ENCODE measurements around the gene EGFLAM. TPM values are rescaled to one million over a fixed set of nuclear protein-coding genes. Genes with fewer than 3 reads are reported as not detected.

EGFLAM gene
- total RNA-seq, 2 donors from 2014 or later, result not detected

DNA sequence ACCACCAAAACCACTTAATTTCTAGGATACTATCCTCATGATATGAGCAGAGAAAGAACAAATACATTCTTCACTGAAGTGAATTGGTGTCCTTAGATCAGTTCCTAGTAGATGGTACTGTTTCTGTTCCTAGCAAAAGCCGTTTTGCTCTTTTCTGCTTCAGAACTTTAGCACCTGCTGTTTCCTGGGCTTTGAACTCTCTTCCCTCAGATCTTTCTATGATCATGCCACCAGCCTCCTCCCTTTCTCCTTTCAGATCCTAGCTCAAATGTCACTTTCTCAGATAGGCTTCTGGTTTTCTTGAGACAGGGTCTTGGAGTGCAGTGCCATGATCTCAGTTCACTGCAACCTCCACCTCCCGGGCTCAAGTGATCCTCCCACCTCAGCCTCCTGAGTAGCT lies 118.0 kb downstream of the EGFLAM start:
- Mint-ChIP-seq H3K4me1 (ENCODE audit: low read depth) (peaks cover 32% of the 10 kb centered on the region), H3K9me3 (no peaks in the 10 kb centered on the region), H3K4me3 (no peak overlapping the region), H3K36me3 (ENCODE audit: insufficient read depth in 2 of 2) (no peaks in the 10 kb centered on the region), H3K27me3 (ENCODE audit: low read depth) (peaks cover 24% of the 10 kb centered on the region), H3K27ac (no peak overlapping the region)
- ATAC-seq (replicated peaks in 1 of 2) (no peak), DNase-seq (no peak)

DNA sequence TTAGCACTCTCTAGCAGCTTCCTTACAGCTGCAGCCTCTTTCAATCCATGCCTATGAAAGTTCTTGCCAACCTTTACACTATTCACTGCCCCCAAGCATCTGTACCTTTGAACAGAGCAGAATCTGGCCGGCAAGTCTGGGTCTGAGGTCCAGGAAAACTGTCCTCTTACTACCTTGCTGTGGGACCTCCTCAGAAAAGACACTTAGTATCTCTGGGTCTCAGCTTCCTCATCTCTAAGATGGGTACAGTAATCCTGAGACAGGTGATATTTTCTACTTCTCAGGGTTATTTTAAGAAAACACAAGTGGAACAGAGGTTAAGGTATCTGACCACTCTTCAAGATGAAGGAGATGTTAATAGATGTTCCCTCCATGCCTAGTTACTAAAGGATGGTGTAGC lies 120.2 kb downstream of the EGFLAM start:
- H3K4me3 Mint-ChIP-seq, result no peak overlapping the region
- H3K9me3 Mint-ChIP-seq, result no peaks in the 10 kb centered on the region
- peaks cover 24% of the 10 kb centered on the region for H3K27me3 Mint-ChIP-seq (ENCODE audit: low read depth)
- H3K4me1 Mint-ChIP-seq (ENCODE audit: low read depth), result peaks cover 36% of the 10 kb centered on the region
- DNase-seq, result no peak
- no peak overlapping the region for H3K27ac Mint-ChIP-seq
- ATAC-seq (replicated peaks in 1 of 2), result no peak
- H3K36me3 Mint-ChIP-seq (ENCODE audit: insufficient read depth in 2 of 2), result no peaks in the 10 kb centered on the region

DNA sequence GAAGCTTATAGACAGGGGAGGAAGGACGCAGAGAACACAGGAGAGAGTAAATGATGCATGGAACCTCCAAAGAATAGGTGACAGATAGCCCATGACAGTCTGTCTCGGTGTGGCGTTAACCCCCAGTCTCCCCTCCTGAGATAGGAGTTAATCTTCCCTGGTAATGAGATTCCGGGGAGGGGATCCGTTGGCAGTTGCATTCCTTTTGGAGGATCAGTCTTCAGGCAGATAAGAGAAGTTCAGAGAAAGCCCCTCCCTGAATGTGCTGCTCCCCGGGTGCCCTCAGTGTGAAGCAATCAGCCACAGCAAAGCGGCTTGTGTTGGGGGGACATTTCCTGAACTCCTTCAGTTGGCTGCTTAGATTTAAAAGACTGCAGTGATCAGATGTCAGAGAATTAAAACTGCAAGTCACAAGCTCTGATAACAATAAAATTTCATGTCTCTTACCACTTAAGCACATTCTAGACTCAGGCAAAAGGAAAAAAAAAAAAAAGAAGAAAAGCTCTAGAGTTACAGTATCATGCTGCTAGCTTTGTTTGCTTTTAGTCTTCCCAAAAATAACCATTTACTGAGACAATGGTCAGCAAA lies 121.1 kb downstream of the EGFLAM start:
- H3K36me3 Mint-ChIP-seq (ENCODE audit: insufficient read depth in 2 of 2), result no peaks in the 10 kb centered on the region
- H3K9me3 Mint-ChIP-seq, result no peaks in the 10 kb centered on the region
- H3K27ac Mint-ChIP-seq, result no peak overlapping the region
- no peak overlapping the region for H3K4me3 Mint-ChIP-seq
- peaks cover 24% of the 10 kb centered on the region for H3K27me3 Mint-ChIP-seq (ENCODE audit: low read depth)
- no peak for ATAC-seq (replicated peaks in 1 of 2)
- no peak for DNase-seq
- peaks cover 36% of the 10 kb centered on the region for H3K4me1 Mint-ChIP-seq (ENCODE audit: low read depth)

DNA sequence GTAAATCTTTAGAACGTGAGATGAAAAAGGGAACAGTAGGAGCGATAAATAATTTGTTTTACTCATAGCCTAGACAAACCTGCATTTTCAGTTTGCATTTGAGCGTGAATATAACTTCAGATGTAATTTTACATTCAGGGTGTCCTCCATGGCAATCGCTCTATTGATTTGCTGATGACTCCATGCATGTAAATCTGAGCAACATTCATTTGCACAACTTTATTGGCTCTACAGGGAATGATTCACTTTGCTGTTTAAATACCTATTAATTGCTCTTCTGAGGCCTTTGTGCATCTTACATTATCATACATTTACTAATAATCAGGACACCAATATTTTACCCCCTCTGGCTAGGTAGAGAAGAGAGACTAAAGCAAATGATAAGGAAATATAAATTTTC lies 122.2 kb downstream of the EGFLAM start:
- ATAC-seq (replicated peaks in 1 of 2), result no peak
- no peak overlapping the region for H3K4me3 Mint-ChIP-seq
- H3K27me3 Mint-ChIP-seq (ENCODE audit: low read depth), result peaks cover 24% of the 10 kb centered on the region
- H3K27ac Mint-ChIP-seq, result no peak overlapping the region
- H3K4me1 Mint-ChIP-seq (ENCODE audit: low read depth), result peaks cover 36% of the 10 kb centered on the region
- H3K36me3 Mint-ChIP-seq (ENCODE audit: insufficient read depth in 2 of 2), result no peaks in the 10 kb centered on the region
- H3K9me3 Mint-ChIP-seq, result no peaks in the 10 kb centered on the region
- no peak for DNase-seq

DNA sequence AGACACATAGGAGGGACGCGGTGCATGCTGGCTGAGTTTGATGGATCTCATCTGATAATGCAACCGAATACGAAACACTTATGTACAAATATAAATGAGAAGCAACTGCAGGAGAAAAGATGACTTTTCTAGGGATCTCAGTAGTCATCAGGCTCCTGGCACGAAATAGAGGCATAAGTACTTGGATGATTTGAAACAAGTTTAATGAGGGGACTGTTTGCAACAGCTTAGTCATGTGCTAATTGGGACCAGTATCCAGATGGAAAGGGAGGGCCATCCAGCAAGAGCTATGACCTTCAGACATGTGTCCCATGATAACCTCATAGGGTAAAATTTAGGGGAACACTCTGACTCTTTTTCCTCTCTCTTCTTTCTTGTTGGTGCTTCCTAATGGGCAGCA lies 123.0 kb downstream of the EGFLAM start:
- no peak for DNase-seq
- Mint-ChIP-seq H3K9me3 (no peaks in the 10 kb centered on the region), H3K36me3 (ENCODE audit: insufficient read depth in 2 of 2) (no peaks in the 10 kb centered on the region)

DNA sequence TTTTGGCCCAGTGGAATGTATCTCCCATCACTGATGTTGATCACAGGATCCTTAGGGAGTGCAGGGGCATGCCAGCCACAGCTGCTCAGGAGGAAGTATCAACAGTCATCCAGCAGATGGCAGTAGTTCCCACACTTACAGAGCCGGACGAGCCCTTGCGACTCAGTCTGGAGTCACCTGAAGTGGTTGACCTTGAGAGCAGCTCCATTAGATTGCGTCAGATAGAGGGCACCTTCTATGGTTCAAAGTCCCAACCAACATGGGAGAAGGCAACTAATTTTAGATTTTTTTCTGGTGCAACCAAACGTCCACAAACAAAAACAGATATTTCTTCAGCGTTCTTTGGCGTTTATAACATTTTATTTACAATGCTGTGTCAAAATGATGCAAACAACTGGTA lies 124.5 kb downstream of the EGFLAM start:
- Mint-ChIP-seq H3K4me1 (ENCODE audit: low read depth) (peaks cover 22% of the 10 kb centered on the region), H3K36me3 (ENCODE audit: insufficient read depth in 2 of 2) (no peaks in the 10 kb centered on the region), H3K4me3 (no peak overlapping the region), H3K27ac (no peak overlapping the region), H3K27me3 (ENCODE audit: low read depth) (peaks cover 17% of the 10 kb centered on the region), H3K9me3 (no peaks in the 10 kb centered on the region)
- ATAC-seq (replicated peaks in 1 of 2) (peak; percentile 89 to 96), DNase-seq (peak; percentile 60 to 66)

More for the DNA sequence above, 123.0 kb downstream of the EGFLAM start:
- Mint-ChIP-seq H3K27me3 (ENCODE audit: low read depth) (peaks cover 24% of the 10 kb centered on the region), H3K4me3 (no peak overlapping the region), H3K27ac (no peak overlapping the region), H3K4me1 (ENCODE audit: low read depth) (peaks cover 34% of the 10 kb centered on the region)
- ATAC-seq (replicated peaks in 1 of 2), result no peak

DNA sequence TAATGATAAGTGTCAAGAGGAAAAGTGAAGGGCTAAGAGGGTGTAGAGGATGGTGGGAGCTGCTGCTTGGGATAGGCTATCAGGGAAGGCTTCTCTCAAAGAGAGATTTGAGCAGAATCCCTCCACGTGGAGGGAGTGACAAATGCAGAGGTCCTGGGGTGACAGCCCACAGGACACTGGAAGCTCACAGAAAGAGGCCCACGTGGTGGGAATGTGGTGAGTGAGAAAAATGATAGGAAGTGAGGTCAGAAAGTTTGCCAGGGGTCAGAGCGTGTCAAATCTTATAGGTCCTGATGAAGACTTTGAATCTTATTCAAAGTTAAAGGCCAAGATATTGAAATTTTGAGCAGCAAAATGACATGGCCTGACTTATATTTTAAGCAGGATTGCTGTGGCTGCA lies 125.3 kb downstream of the EGFLAM start:
- peaks cover 11% of the 10 kb centered on the region for H3K27me3 Mint-ChIP-seq (ENCODE audit: low read depth)
- no peak overlapping the region for H3K27ac Mint-ChIP-seq
- peaks cover 14% of the 10 kb centered on the region for H3K4me1 Mint-ChIP-seq (ENCODE audit: low read depth)
- ATAC-seq (replicated peaks in 1 of 2) (no peak), DNase-seq (no peak)
- no peaks in the 10 kb centered on the region for H3K36me3 Mint-ChIP-seq (ENCODE audit: insufficient read depth in 2 of 2)
- H3K4me3 Mint-ChIP-seq, result no peak overlapping the region
- no peaks in the 10 kb centered on the region for H3K9me3 Mint-ChIP-seq

DNA sequence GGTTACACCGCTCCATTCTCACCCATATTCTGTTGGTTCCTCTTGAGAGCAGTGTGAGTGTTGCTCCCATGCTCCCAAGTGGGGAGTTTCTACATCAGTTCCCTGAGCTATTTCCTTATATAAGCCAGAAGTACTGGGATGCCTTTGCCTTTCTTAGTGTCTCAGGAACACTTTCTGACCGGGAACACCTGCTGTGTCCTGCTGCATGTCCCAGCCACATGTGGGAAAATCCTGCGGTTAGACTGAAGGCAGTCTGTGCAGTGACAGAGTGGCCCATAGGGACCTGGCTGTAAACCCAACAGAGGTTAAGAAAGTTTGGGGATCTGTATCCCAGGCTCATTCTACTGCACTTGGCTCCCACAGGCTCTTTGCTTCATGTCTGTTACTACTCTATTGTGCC lies 126.0 kb downstream of the EGFLAM start:
- ATAC-seq (replicated peaks in 1 of 2) (no peak), DNase-seq (no peak)
- Mint-ChIP-seq H3K4me3 (no peak overlapping the region), H3K9me3 (no peaks in the 10 kb centered on the region), H3K27ac (no peak overlapping the region), H3K4me1 (ENCODE audit: low read depth) (peaks cover 8% of the 10 kb centered on the region), H3K27me3 (ENCODE audit: low read depth) (peaks cover 4% of the 10 kb centered on the region), H3K36me3 (ENCODE audit: insufficient read depth in 2 of 2) (no peaks in the 10 kb centered on the region)

DNA sequence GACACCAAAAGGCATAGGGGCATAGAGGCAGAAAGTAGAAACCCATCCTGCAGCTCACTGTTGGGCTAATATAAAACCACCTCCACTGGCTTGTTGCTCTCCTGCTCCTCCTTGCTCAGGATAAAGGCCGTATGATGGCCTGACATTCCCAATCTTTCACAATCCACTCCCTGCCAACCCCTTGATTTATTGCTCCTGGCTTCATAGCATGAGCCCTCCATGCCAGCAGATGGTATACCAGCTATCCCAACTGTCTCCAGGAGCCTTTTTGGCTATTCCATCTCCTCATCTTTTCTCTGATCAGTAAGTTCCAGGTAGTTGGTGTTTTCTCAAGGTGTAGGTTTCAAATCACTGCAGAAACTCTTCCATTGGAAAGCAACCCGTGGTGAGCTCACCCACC lies 128.8 kb downstream of the EGFLAM start:
- Mint-ChIP-seq H3K4me1 (ENCODE audit: low read depth) (peaks cover 5% of the 10 kb centered on the region), H3K4me3 (no peak overlapping the region), H3K9me3 (no peaks in the 10 kb centered on the region), H3K27me3 (ENCODE audit: low read depth) (no peaks in the 10 kb centered on the region), H3K27ac (no peak overlapping the region), H3K36me3 (ENCODE audit: insufficient read depth in 2 of 2) (no peaks in the 10 kb centered on the region)
- ATAC-seq (replicated peaks in 1 of 2), result no peak
- DNase-seq, result no peak

DNA sequence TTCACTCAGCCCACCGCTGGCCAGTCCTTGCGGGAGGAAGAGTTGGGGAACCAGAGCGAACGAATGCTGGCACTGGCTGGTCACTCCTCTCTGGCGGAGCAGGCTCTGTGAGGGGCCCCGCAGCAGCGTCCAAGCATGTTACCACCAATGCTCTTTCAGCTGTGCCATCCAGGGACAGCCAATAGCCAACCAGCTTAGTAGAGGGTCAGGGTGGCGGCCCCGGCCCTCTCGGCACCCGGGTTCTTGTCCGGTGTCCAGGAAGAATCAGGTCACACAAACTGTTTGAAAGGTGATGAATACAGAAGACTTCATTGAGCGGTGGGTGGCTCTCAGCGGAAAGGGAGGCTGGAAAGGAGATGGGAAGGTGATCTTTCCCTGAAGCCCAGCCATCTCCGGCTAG lies 135.3 kb downstream of the EGFLAM start:
- H3K27ac Mint-ChIP-seq, result no peak overlapping the region
- H3K4me1 Mint-ChIP-seq (ENCODE audit: low read depth), result no peaks in the 10 kb centered on the region
- peaks cover 13% of the 10 kb centered on the region for H3K27me3 Mint-ChIP-seq (ENCODE audit: low read depth)
- no peaks in the 10 kb centered on the region for H3K9me3 Mint-ChIP-seq
- no peak overlapping the region for H3K4me3 Mint-ChIP-seq
- ATAC-seq (replicated peaks in 1 of 2), result no peak
- DNase-seq, result no peak
- H3K36me3 Mint-ChIP-seq (ENCODE audit: insufficient read depth in 2 of 2), result no peaks in the 10 kb centered on the region

DNA sequence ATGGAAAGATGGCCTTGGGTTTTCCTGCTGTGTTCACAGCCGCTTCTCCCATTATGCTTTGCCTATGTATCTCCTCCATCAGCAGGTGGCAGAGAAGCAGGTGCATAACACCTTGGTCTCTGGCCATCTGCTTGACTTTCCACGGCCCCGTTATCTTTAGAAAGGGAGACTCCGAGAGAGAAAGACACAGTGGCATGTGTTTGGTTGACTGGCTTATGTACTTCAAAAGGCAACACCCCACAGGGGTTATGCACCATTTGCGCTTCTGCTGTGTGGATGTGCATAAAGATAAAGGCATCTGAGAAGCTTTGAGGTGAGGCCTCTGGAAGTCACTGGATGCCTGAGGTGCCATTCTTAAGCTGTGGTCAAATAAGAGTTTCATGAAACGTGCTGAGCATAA lies 138.4 kb downstream of the EGFLAM start:
- H3K4me1 Mint-ChIP-seq (ENCODE audit: low read depth), result no peaks in the 10 kb centered on the region
- no peak overlapping the region for H3K27ac Mint-ChIP-seq
- no peaks in the 10 kb centered on the region for H3K36me3 Mint-ChIP-seq (ENCODE audit: insufficient read depth in 2 of 2)
- H3K4me3 Mint-ChIP-seq, result no peak overlapping the region
- H3K9me3 Mint-ChIP-seq, result no peaks in the 10 kb centered on the region
- DNase-seq (no peak), ATAC-seq (replicated peaks in 1 of 2) (no peak)
- peaks cover 28% of the 10 kb centered on the region for H3K27me3 Mint-ChIP-seq (ENCODE audit: low read depth)

DNA sequence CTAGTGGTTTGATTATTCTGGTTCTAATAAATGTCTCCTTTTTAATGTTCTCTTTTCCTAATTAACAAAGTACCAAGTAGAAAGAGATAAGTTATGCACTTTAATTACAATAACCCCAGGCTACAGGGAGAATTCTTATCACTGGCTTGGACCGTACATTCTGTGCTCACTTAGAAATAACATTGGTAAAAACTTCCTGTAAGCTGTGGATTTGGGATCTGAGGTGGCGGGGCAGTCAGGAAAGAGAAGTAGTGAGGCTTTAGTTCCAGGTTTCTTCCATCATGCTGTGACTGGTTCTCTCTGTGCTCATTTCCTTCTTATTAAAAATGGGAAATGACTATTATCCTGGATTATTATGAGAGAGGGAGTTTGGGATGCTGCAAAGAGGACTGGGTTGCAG lies 142.0 kb downstream of the EGFLAM start:
- ATAC-seq (replicated peaks in 1 of 2) (no peak), DNase-seq (no peak)
- Mint-ChIP-seq H3K36me3 (ENCODE audit: insufficient read depth in 2 of 2) (no peaks in the 10 kb centered on the region), H3K4me3 (no peak overlapping the region), H3K9me3 (no peaks in the 10 kb centered on the region), H3K4me1 (ENCODE audit: low read depth) (no peaks in the 10 kb centered on the region), H3K27me3 (ENCODE audit: low read depth) (peaks cover 42% of the 10 kb centered on the region), H3K27ac (no peak overlapping the region)

DNA sequence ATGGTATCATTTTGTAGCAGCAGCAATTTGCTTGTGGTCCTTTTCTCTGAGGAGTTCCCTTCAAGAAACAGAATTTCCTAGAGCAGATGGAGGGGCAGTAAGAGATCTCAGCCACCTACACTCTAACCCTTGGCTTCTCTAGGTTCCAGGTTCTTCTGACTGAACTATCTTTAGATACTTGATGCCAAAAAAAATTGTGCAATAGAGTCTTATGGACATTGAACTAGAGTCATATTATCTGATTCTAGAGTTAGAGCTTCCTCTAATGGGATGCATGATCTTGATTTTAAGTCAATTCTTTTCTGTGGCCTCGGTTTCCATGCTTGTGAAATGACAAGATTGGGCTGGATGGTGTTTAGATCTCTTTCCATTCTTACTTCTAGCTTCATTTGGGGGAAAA lies 142.8 kb downstream of the EGFLAM start:
- H3K9me3 Mint-ChIP-seq, result no peaks in the 10 kb centered on the region
- H3K27me3 Mint-ChIP-seq (ENCODE audit: low read depth), result peaks cover 36% of the 10 kb centered on the region

DNA sequence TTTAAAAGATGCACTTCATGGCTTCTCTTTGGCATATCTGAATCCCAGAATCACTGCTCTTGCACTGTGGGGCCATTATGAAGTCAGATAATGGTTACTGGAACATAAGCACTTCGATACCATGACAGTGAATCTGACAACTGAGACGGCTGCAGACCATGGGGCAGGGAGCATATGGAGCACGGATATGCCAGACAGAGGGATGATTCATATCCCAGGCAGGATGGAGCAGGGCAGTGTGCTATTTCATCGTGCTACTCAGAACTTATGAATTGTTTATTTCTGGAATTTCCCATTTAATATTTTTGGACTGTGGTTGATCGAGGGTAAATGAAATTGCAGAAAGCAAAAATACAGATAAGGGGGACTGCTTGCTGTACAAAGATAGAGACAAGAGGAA lies 145.0 kb downstream of the EGFLAM start:
- Mint-ChIP-seq H3K27me3 (ENCODE audit: low read depth) (peaks cover 32% of the 10 kb centered on the region), H3K36me3 (ENCODE audit: insufficient read depth in 2 of 2) (no peaks in the 10 kb centered on the region), H3K9me3 (no peaks in the 10 kb centered on the region), H3K27ac (no peak overlapping the region), H3K4me3 (no peak overlapping the region), H3K4me1 (ENCODE audit: low read depth) (no peaks in the 10 kb centered on the region)
- no peak for DNase-seq
- ATAC-seq (replicated peaks in 1 of 2), result no peak

More for the DNA sequence above, 142.8 kb downstream of the EGFLAM start:
- no peak for ATAC-seq (replicated peaks in 1 of 2)
- DNase-seq, result no peak
- H3K36me3 Mint-ChIP-seq (ENCODE audit: insufficient read depth in 2 of 2), result no peaks in the 10 kb centered on the region
- no peak overlapping the region for H3K27ac Mint-ChIP-seq
- no peak overlapping the region for H3K4me3 Mint-ChIP-seq
- no peaks in the 10 kb centered on the region for H3K4me1 Mint-ChIP-seq (ENCODE audit: low read depth)
